GM12878 (cell line): ENCODE measurements around the gene PSMB7. TPM values are rescaled to one million over a fixed set of nuclear protein-coding genes. Genes with fewer than 3 reads are reported as not detected.
A peak's percentile ranks its signal among the peaks of the same experiment; 100 is the strongest.

Experiments
- ATAC-seq: fragments of 200-7000 bp; cut with Tn5 transposase; 3 replicates; pipeline ENCODE4 v1.9.1; 2020; ENCODE audit warnings: mild to moderate bottlenecking, moderate library complexity
- BruUV-seq: library from RNA; stranded (reverse); fragments of 400-500 nt; replicated peaks from 2 replicates; lab custom pipeline; 2021; lab: Mats Ljungman, UMichigan
- CTCF ChIA-PET: fragments of 300-600 bp; sonication (Branson Sonifier 250); formaldehyde crosslinking; extraction: SDS; loops from one replicate; lab custom pipeline; 2021; ENCODE audit warnings: inconsistent platforms; lab: Yijun Ruan, JAX
- POLR2A ChIA-PET: fragments of 350-600 bp; formaldehyde crosslinking; extraction: SDS; loops from one replicate; lab custom pipeline; 2021; ENCODE audit warnings: inconsistent platforms; lab: Charles Lee
- RAD21 ChIA-PET: fragments of 300-600 bp; sonication (Branson Sonifier 250); formaldehyde crosslinking; loops from one replicate; lab custom pipeline; 2023; ENCODE audit warnings: antibody characterized with exemption; ENCODE audit not compliant: unreplicated experiment; lab: Charles Lee
- SMC1A ChIA-PET: fragments of 300-600 bp; sonication (Branson Sonifier 250); formaldehyde crosslinking; loops from one replicate; lab custom pipeline; 2023; ENCODE audit not compliant: unreplicated experiment, uncharacterized antibody; lab: Charles Lee
- DNase-seq: peaks from one replicate; pipeline ENCODE4 v3.0.0-alpha.2; 2011; ENCODE audit warnings: low read depth, low spot score
- FAIRE-seq: peaks from 3 replicates; lab custom pipeline; 2011; peaks lifted over from hg19 to GRCh38; lab: Jason Lieb, UNC
- H2AFZ ChIP-seq: 2 replicates; pipeline ENCODE4 v1.6.0; 2011; ENCODE audit warnings: low read depth, low read length, control low read depth; ENCODE audit not compliant: control insufficient read depth
- H3K27ac ChIP-seq: 2 replicates; pipeline ENCODE4 v1.5.1; 2011; ENCODE audit warnings: control low read depth; ENCODE audit not compliant: control insufficient read depth, insufficient read depth
- H3K27me3 ChIP-seq, 2 experiments: replicated peaks in 1 of 2; 2 replicates each; pipeline versions ENCODE4 v1.6.0 to v1.6.1; 2011; ENCODE audit warnings: low read length in 1 of 2; ENCODE audit not compliant: control insufficient read depth in 2 of 2, insufficient read depth in 2 of 2
- H3K36me3 ChIP-seq, 2 experiments: 2 replicates each; pipeline ENCODE4 v1.5.1; 2011; ENCODE audit warnings: low read length in 1 of 2; ENCODE audit not compliant: control insufficient read depth in 2 of 2, insufficient read depth in 2 of 2
- H3K4me1 ChIP-seq: 2 replicates; pipeline ENCODE4 v1.6.1; 2011; ENCODE audit warnings: mild to moderate bottlenecking, low read length, moderate library complexity, mixed read lengths; ENCODE audit not compliant: control insufficient read depth, insufficient read depth
- H3K4me2 ChIP-seq: 2 replicates; pipeline ENCODE4 v1.6.0; 2011; ENCODE audit warnings: control low read depth; ENCODE audit not compliant: control insufficient read depth, insufficient read depth
- H3K4me3 ChIP-seq: fragments of 200-600 bp; sonication (generic); 2 replicates; pipeline ENCODE4 v1.5.1; 2016
- H3K79me2 ChIP-seq: 2 replicates; pipeline ENCODE4 v1.6.0; 2011; ENCODE audit warnings: low read length; ENCODE audit not compliant: control insufficient read depth, insufficient read depth
- H3K9ac ChIP-seq: 2 replicates; pipeline ENCODE4 v1.8.0; 2011; ENCODE audit warnings: low read length, control low read depth, mixed read lengths; ENCODE audit not compliant: control insufficient read depth, insufficient read depth
- H3K9me3 ChIP-seq: replicated peaks from 3 replicates; pipeline ENCODE4 v1.5.1; 2011; ENCODE audit warnings: mild to moderate bottlenecking, low read length; ENCODE audit not compliant: control insufficient read depth, insufficient read depth
- H4K20me1 ChIP-seq: 2 replicates; pipeline ENCODE4 v1.6.0; 2011; ENCODE audit not compliant: control insufficient read depth, insufficient read depth
- POLR2A ChIP-seq: IDR thresholded peaks from 2 replicates; pipeline ENCODE4 v1.6.1; 2011; ENCODE audit warnings: low read depth, mild to moderate bottlenecking, low read length
- POLR2AphosphoS5 ChIP-seq: IDR thresholded peaks from 2 replicates; pipeline ENCODE4 v1.6.1; 2011; ENCODE audit warnings: mild to moderate bottlenecking, low read length, inconsistent platforms
- RCOR1 ChIP-seq: conservative IDR thresholded peaks from 2 replicates; pipeline ENCODE4 v1.6.1; 2012; ENCODE audit warnings: low read depth, low read length, improper control_type of control experiment
- WGBS: methylation state at CpG from one replicate; pipeline ENCODE4 v1.1.6; 2016; ENCODE audit warnings: low lambda C conversion rate; ENCODE audit not compliant: insufficient replicate concordance, insufficient coverage; ENCODE audit errors: missing lambda C conversion rate; 5-methylcytosine and 5-hydroxymethylcytosine counted together
- in situ Hi-C: fragments of 300-500 bp; cut with MboI; formaldehyde crosslinking; loops from 9 replicates; pipeline ENCODE4 v1.14.3; 2018; ENCODE audit warnings: mixed read lengths
- intact Hi-C: fragments of 100-400 bp; cut with micrococcal nuclease; formaldehyde crosslinking; loops from one replicate; pipeline ENCODE4 v1.14.2; 2022; ENCODE audit not compliant: unreplicated experiment
- polyA plus RNA-seq, 11 experiments: library from polyadenylated mRNA; depleted of rRNA in 4 of 11; unstranded in 6 of 11; stranded (reverse) in 5 of 11; fragments of >200 nt; fragmentation: Nextera tagmentation in 4 of 11; fragmentation: Illumina TruSeq in 1 of 11; extraction: Ambion mirVana in 4 of 11; extraction: Trizol in 1 of 11; gene quantifications; 1 replicate in 1 of 11; 2 replicates in 10 of 11; pipeline versions ENCODE4 v1.2.1 to v1.2.3, GENCODE V29; 2011 to 2016; ENCODE audit warnings: inconsistent platforms in 2 of 11, missing spikeins in 2 of 11, low read depth in 1 of 11
- total RNA-seq, 4 experiments: library from RNA; depleted of rRNA in 3 of 4; stranded (reverse); fragments of >200 nt in 3 of 4; fragmentation: Illumina TruSeq in 1 of 4; extraction: Trizol in 1 of 4; gene quantifications; 2 replicates each; pipeline versions ENCODE4 v1.2.1 to v1.2.3, GENCODE V29; 2013 to 2021
- TF ChIP-seq, protein P1 (sequence below), 3 experiments: IDR thresholded peaks in 2 of 3; conservative IDR thresholded peaks in 1 of 3; 2 replicates each; pipeline ENCODE4 v1.5.1; 2011; ENCODE audit warnings: low read depth in 3 of 3, low read length in 3 of 3, mild to moderate bottlenecking in 3 of 3, control low read depth in 2 of 3, moderate library complexity in 2 of 3, inconsistent platforms in 1 of 3, mixed read lengths in 1 of 3; ENCODE audit not compliant: control insufficient read depth in 2 of 3, insufficient read depth in 1 of 3; ENCODE audit errors: extremely low read depth in 1 of 3

The PSMB7 gene
- total and polyA plus RNA-seq, 10 of the 15 experiments (the other 5 are each of a cell fraction or from before 2014, with no cell fraction given) = 174 to 564 (median 268) TPM

DNA sequence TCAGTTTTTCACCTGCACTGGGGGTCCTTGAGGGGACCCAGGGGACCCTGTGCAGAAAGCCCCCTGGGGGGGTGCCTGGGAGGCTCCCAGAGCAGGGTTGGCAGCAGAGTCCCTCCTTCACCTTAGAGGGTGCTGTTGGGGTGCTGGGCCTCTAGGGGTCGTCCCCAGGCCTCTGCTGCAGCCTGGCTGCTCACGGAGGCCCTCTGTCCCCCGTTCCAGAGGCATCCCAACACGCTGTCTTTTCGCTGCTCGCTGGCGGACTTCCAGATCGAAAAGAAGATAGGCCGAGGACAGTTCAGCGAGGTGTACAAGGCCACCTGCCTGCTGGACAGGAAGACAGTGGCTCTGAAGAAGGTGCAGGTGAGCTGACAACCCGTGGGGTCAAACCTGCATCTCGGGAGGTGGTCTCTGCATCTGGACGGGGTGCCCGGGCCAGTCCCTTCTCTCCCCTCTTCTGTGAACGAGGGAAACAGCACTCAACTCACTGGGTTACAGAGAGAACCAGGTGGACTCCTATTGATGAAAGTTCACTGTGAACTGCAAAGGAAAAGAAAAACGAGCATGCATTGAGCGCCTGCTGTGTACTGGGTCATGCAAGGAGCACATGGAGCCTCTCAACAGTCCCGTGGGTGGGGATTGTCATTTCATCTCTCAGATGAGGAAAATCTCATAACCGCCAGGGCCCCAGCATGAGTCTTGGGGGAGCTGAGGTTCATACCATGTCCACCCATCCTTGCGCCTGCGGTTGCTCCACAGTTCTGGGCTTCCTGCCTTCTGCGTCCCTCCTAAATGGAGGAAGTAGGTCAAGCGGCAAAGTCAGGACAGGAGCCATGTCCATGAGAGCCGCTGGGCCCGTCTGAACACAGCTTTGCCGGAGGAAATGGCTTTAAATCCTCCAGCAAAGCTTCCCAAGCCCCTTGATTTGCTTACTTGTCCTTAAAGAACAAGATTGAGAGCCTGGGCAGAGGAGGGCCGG is 102.7 kb downstream of the PSMB7 start:
- CTCF ChIA-PET = interaction anchor here (0.7 to 3.1 kb wide), 3 partner anchors 179 to 186 kb away, joined by 3 to 15 read pairs (median 3); no protein-coding TSS in a partner anchor
- FAIRE-seq = no peak
- RAD21 ChIA-PET = no interaction called here
- no peak overlapping the region for H3K27ac ChIP-seq
- POLR2A ChIA-PET = no interaction called here
- BruUV-seq = no TSS peak
- H3K4me3 ChIP-seq = no peak overlapping the region
- H3K36me3 ChIP-seq = peaks cover 48 to 69% of the 10 kb centered on the region in 2 experiments; a peak in 3 of 4 replicates
- peaks cover 4% of the 10 kb centered on the region for H3K79me2 ChIP-seq
- 86% methylated on average over 27 of the region's 27 CpGs for WGBS
- no peaks in the 10 kb centered on the region for H3K4me1 ChIP-seq
- H3K4me2 ChIP-seq = no peak overlapping the region
- no peak for ATAC-seq
- H2AFZ ChIP-seq = no peak overlapping the region
- H3K9ac ChIP-seq = no peak overlapping the region
- no peak for DNase-seq
- intact Hi-C loops = no loop called here
- SMC1A ChIA-PET = interaction anchor here (1.0 kb wide), 1 partner anchor 11 kb away, joined by 3 read pairs; no protein-coding TSS in a partner anchor
- peaks cover 7% of the 10 kb centered on the region; the same call in 1 of the 2 replicates for H4K20me1 ChIP-seq
- TF ChIP-seq POLR2A (peak; percentile 29), POLR2AphosphoS5 (0 out of 2 replicates have a peak, but pooled peaks have one; percentile 2), RCOR1 (no peak)
- TF ChIP-seq, protein P1, sequence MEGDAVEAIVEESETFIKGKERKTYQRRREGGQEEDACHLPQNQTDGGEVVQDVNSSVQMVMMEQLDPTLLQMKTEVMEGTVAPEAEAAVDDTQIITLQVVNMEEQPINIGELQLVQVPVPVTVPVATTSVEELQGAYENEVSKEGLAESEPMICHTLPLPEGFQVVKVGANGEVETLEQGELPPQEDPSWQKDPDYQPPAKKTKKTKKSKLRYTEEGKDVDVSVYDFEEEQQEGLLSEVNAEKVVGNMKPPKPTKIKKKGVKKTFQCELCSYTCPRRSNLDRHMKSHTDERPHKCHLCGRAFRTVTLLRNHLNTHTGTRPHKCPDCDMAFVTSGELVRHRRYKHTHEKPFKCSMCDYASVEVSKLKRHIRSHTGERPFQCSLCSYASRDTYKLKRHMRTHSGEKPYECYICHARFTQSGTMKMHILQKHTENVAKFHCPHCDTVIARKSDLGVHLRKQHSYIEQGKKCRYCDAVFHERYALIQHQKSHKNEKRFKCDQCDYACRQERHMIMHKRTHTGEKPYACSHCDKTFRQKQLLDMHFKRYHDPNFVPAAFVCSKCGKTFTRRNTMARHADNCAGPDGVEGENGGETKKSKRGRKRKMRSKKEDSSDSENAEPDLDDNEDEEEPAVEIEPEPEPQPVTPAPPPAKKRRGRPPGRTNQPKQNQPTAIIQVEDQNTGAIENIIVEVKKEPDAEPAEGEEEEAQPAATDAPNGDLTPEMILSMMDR (IDR thresholded peaks at IDR 0.05 in 2 of 3, conservative IDR thresholded peaks at IDR 0.05 in 1 of 3; ENCODE audit: control insufficient read depth in 2 of 3, extremely low read depth in 1 of 3, insufficient read depth in 1 of 3, low read depth in 3 of 3, low read length in 3 of 3) = 0 out of 6 replicates have a peak, but pooled peaks of 1 of the 3 experiments have one; percentile 7
- in situ Hi-C loops = no loop called here
- H3K27me3 ChIP-seq = no peaks in the 10 kb centered on the region
- no peaks in the 10 kb centered on the region for H3K9me3 ChIP-seq
